HCT116 (cell line): Measurements from ENCODE around the gene CDK4. TPM values are rescaled to one million over a fixed set of nuclear protein-coding genes. Genes with fewer than 3 reads are reported as not detected.

Source experiments
- ATAC-seq: fragments of 200-7000 bp; cut with Tn5 transposase; 2 replicates; pipeline ENCODE4 v1.9.1; 2020; ENCODE audit warnings: mild to moderate bottlenecking, moderate library complexity
- BruUV-seq: library from RNA; stranded (reverse); fragments of 400-500 nt; replicated peaks from 2 replicates; lab custom pipeline; 2021; lab: Mats Ljungman, UMichigan
- CTCF ChIA-PET: fragments of 300-600 bp; sonication (Branson Sonifier 250); formaldehyde crosslinking; loops from one replicate; lab custom pipeline; 2021; ENCODE audit warnings: antibody characterized with exemption; lab: Charles Lee
- POLR2A ChIA-PET: fragments of 300-600, 350-600 bp; sonication (Branson Sonifier 250); formaldehyde crosslinking; loops from one replicate; lab custom pipeline; 2021; ENCODE audit warnings: antibody characterized with exemption; lab: Charles Lee
- RAD21 ChIA-PET, 2 experiments: fragments of 300-600 bp; sonication (Branson Sonifier 250); formaldehyde crosslinking; loops; one replicate each; lab custom pipeline; 2023; ENCODE audit warnings: low total read pairs in 2 of 2; ENCODE audit not compliant: uncharacterized antibody in 2 of 2, unreplicated experiment in 2 of 2, low non-redundant PET in 1 of 2; lab: Charles Lee
- DNase-seq: peaks from one replicate; pipeline ENCODE4 v3.0.0-alpha.2; 2010; ENCODE audit warnings: low read depth, low spot score
- H2AFZ ChIP-seq: fragments of 200-600 bp; shearing (Covaris generic), sonication (generic); 2 replicates; pipeline ENCODE4 v1.6.1; 2017; ENCODE audit warnings: low read depth, mixed run types, mixed read lengths, antibody characterized with exemption, low read length; ENCODE audit not compliant: poor library complexity, severe bottlenecking
- H3K27ac ChIP-seq: 2 replicates; pipeline ENCODE4 v1.5.1; 2012; ENCODE audit warnings: low read depth, low read length
- H3K27me3 ChIP-seq: fragments of 200-600 bp; sonication (generic); 2 replicates; pipeline ENCODE4 v1.6.1; 2016; ENCODE audit warnings: mixed run types, low read length, mixed read lengths; ENCODE audit not compliant: insufficient read depth
- H3K36me3 ChIP-seq, 2 experiments: fragments of 200-500 bp in 1 of 2; fragments of 200-600 bp in 1 of 2; sonication (Bioruptor generic) in 1 of 2; sonication (generic) in 1 of 2; 2 replicates each; pipeline versions ENCODE4 v1.5.1 to v1.6.1; 2014 to 2016; ENCODE audit warnings: low read length in 2 of 2, inconsistent platforms in 1 of 2, mixed read lengths in 1 of 2, mixed run types in 1 of 2; ENCODE audit not compliant: insufficient read depth in 2 of 2, control insufficient read depth in 1 of 2
- H3K4me1 ChIP-seq, 2 experiments: fragments of 200-600 bp in 1 of 2; sonication (generic) in 1 of 2; 2 replicates each; pipeline versions ENCODE4 v1.5.1 to v1.6.1; 2012 to 2017; ENCODE audit warnings: low read length in 2 of 2, inconsistent platforms in 1 of 2, mild to moderate bottlenecking in 1 of 2, mixed read lengths in 1 of 2, mixed run types in 1 of 2, moderate library complexity in 1 of 2; ENCODE audit not compliant: insufficient read depth in 2 of 2, control insufficient read depth in 1 of 2
- H3K4me2 ChIP-seq: fragments of 200-600 bp; sonication (generic); 2 replicates; pipeline ENCODE4 v1.6.1; 2017; ENCODE audit warnings: mixed run types, low read length, mixed read lengths
- H3K4me3 ChIP-seq, 2 experiments: fragments of 200-600 bp in 1 of 2; sonication (generic) in 1 of 2; replicated peaks in 1 of 2; 2 replicates each; pipeline ENCODE4 v1.5.1; 2011 to 2016; ENCODE audit warnings: low read length in 2 of 2, control low read depth in 1 of 2, low read depth in 1 of 2, mild to moderate bottlenecking in 1 of 2, mixed read lengths in 1 of 2, mixed run types in 1 of 2
- H3K79me2 ChIP-seq: fragments of 200-600 bp; sonication (generic); 2 replicates; pipeline ENCODE4 v1.6.1; 2017; ENCODE audit warnings: mild to moderate bottlenecking, mixed run types, low read length, moderate library complexity, mixed read lengths; ENCODE audit not compliant: insufficient read depth
- H3K9ac ChIP-seq: fragments of 200-600 bp; sonication (generic); 2 replicates; pipeline ENCODE4 v1.6.1; 2016; ENCODE audit warnings: low read length, mixed read lengths
- H3K9me2 ChIP-seq: fragments of 200-600 bp; sonication (generic), shearing (Covaris generic); 2 replicates; pipeline ENCODE4 v1.6.1; 2017; ENCODE audit warnings: mixed run types, mild to moderate bottlenecking, moderate library complexity; ENCODE audit not compliant: insufficient read depth
- H3K9me3 ChIP-seq, 2 experiments: fragments of 200-500 bp in 1 of 2; fragments of 200-600 bp in 1 of 2; sonication (Bioruptor generic) in 1 of 2; sonication (generic) in 1 of 2; 2 replicates each; pipeline ENCODE4 v1.6.1; 2014 to 2017; ENCODE audit warnings: low read length in 2 of 2, mixed read lengths in 2 of 2, inconsistent platforms in 1 of 2, low read depth in 1 of 2, mild to moderate bottlenecking in 1 of 2, mixed run types in 1 of 2, moderate library complexity in 1 of 2; ENCODE audit not compliant: control insufficient read depth in 1 of 2, insufficient read depth in 1 of 2
- H4K20me1 ChIP-seq: fragments of 200-600 bp; sonication (generic), shearing (Covaris generic); 2 replicates; pipeline ENCODE4 v1.6.1; 2017; ENCODE audit warnings: mixed run types, mild to moderate bottlenecking, moderate library complexity; ENCODE audit not compliant: insufficient read depth
- CBX3 ChIP-seq: IDR thresholded peaks from 2 replicates; pipeline ENCODE4 v1.6.1; 2012; ENCODE audit warnings: low read depth
- CEBPB ChIP-seq: IDR thresholded peaks from 2 replicates; pipeline ENCODE4 v1.6.1; 2012; ENCODE audit warnings: low read depth
- CTCF ChIP-seq, 3 experiments: fragments of 200-600 bp in 1 of 3; sonication (generic) in 1 of 3; IDR thresholded peaks in 2 of 3; conservative IDR thresholded peaks in 1 of 3; 2 replicates each; pipeline ENCODE4 v1.5.1; 2012 to 2017; ENCODE audit warnings: low read depth in 2 of 3, low read length in 2 of 3, antibody characterized with exemption in 1 of 3, borderline replicate concordance in 1 of 3, control low read depth in 1 of 3, mild to moderate bottlenecking in 1 of 3, mixed read lengths in 1 of 3, mixed run types in 1 of 3, moderate library complexity in 1 of 3; ENCODE audit not compliant: insufficient read depth in 1 of 3
- ELF1 ChIP-seq: IDR thresholded peaks from 2 replicates; pipeline ENCODE4 v1.6.1; 2012; ENCODE audit warnings: low read depth, borderline replicate concordance
- EZH2 ChIP-seq: fragments of 200-600 bp; sonication (generic); IDR thresholded peaks from 2 replicates; pipeline ENCODE4 v1.6.1; 2017; ENCODE audit warnings: antibody characterized with exemption, mixed run types
- EZH2phosphoT487 ChIP-seq: fragments of 200-600 bp; IDR thresholded peaks from 2 replicates; pipeline ENCODE4 v1.6.1; 2018; ENCODE audit warnings: antibody characterized with exemption, borderline replicate concordance
- FOSL1 ChIP-seq: IDR thresholded peaks from 2 replicates; pipeline ENCODE4 v1.6.1; 2012; ENCODE audit warnings: low read depth
- JUND ChIP-seq: IDR thresholded peaks from 2 replicates; pipeline ENCODE4 v1.6.1; 2012
- MAX ChIP-seq: IDR thresholded peaks from 2 replicates; pipeline ENCODE4 v1.6.1; 2012
- POLR2AphosphoS5 ChIP-seq: IDR thresholded peaks from 2 replicates; pipeline ENCODE4 v1.6.1; 2011; ENCODE audit warnings: mild to moderate bottlenecking, low read depth, low read length, moderate library complexity
- RAD21 ChIP-seq: IDR thresholded peaks from 2 replicates; pipeline ENCODE4 v1.6.1; 2012; ENCODE audit warnings: low read depth, mild to moderate bottlenecking
- SRF ChIP-seq: IDR thresholded peaks from 2 replicates; pipeline ENCODE4 v1.6.1; 2012; ENCODE audit warnings: low read depth
- TCF7L2 ChIP-seq: IDR thresholded peaks from 2 replicates; pipeline ENCODE4 v1.7.0; 2011; ENCODE audit warnings: borderline replicate concordance, inconsistent platforms; ENCODE audit not compliant: insufficient read depth, insufficient read length; ENCODE audit errors: extremely low read depth
- ZFX ChIP-seq: fragments of 450-650 bp; IDR thresholded peaks from 2 replicates; pipeline ENCODE4 v1.6.1; 2017
- intact Hi-C: fragments of 100-400 bp; cut with micrococcal nuclease; formaldehyde crosslinking; loops from 2 replicates; pipeline ENCODE4 v1.10.0; 2022
- total RNA-seq: library from RNA; stranded (reverse); gene quantifications from one replicate; pipeline ENCODE4 v1.2.1, GENCODE V29; 2021; ENCODE audit not compliant: unreplicated experiment
- TF ChIP-seq, protein P1 (sequence below): IDR thresholded peaks from 2 replicates; pipeline ENCODE4 v1.6.1; 2011; ENCODE audit warnings: mild to moderate bottlenecking, low read length, moderate library complexity; ENCODE audit not compliant: insufficient replicate concordance; ENCODE audit errors: extremely low read depth

Gene CDK4
- total RNA-seq, 1 experiment from 2014 or later: 206 TPM

DNA sequence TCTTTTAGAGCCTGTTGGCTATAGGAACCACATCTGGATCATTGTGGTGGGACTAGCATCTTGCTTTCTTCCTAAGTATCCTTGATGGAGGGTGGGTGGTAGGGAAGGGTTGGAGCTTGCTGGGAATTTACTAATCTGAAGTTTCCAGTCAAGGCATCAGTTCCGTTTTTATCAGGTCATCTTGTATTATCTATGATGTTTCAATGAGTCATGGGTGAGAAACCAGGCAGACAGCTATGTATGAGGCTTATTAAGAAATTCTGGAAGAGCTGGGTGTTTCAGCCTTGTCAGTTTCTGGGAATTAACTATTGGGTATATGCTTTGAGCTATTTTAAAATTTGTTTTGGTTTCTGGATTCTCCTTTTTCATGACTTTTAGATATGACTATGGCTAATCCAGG, 41.8 kb upstream of the CDK4 start:
- no peaks in the 10 kb centered on the region for H3K27me3 ChIP-seq
- H4K20me1 ChIP-seq: no peaks in the 10 kb centered on the region
- H3K36me3 ChIP-seq: peaks cover 37 to 38% of the 10 kb centered on the region in 2 experiments; a peak in 3 of 4 replicates
- H3K79me2 ChIP-seq: peaks cover 19% of the 10 kb centered on the region
- no TSS peak for BruUV-seq
- ChIA-PET RAD21 (no interaction called here), CTCF (interaction anchor here (1.5 kb wide), 1 partner anchor 9 kb away, joined by 4 read pairs; no protein-coding TSS in a partner anchor), POLR2A (interaction anchor here (1.0 kb wide), 1 partner anchor 11 kb away, joined by 3 read pairs; the partner anchor contains the start of gene TSFM)
- no peaks in the 10 kb centered on the region for H3K9me2 ChIP-seq
- no peak overlapping the region for H3K27ac ChIP-seq
- no peak overlapping the region for H3K4me3 ChIP-seq
- no peak overlapping the region for H2AFZ ChIP-seq
- TF ChIP-seq CBX3: no peak
- no peak for TF ChIP-seq ZFX
- no peak for TF ChIP-seq SRF
- no peak for TF ChIP-seq CEBPB
- TF ChIP-seq, protein P1, sequence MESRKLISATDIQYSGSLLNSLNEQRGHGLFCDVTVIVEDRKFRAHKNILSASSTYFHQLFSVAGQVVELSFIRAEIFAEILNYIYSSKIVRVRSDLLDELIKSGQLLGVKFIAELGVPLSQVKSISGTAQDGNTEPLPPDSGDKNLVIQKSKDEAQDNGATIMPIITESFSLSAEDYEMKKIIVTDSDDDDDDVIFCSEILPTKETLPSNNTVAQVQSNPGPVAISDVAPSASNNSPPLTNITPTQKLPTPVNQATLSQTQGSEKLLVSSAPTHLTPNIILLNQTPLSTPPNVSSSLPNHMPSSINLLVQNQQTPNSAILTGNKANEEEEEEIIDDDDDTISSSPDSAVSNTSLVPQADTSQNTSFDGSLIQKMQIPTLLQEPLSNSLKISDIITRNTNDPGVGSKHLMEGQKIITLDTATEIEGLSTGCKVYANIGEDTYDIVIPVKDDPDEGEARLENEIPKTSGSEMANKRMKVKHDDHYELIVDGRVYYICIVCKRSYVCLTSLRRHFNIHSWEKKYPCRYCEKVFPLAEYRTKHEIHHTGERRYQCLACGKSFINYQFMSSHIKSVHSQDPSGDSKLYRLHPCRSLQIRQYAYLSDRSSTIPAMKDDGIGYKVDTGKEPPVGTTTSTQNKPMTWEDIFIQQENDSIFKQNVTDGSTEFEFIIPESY: no peak
- no peak for TF ChIP-seq CTCF (IDR thresholded peaks at IDR 0.05 in 2 of 3, conservative IDR thresholded peaks at IDR 0.05 in 1 of 3; ENCODE audit: borderline replicate concordance in 1 of 3, insufficient read depth in 1 of 3, low read depth in 2 of 3, low read length in 2 of 3)
- no peak for TF ChIP-seq JUND
- no peak for TF ChIP-seq EZH2phosphoT487
- TF ChIP-seq POLR2AphosphoS5: no peak
- TF ChIP-seq FOSL1: no peak
- no peak for TF ChIP-seq EZH2
- no peak for TF ChIP-seq ELF1
- TF ChIP-seq MAX: no peak
- no peak for TF ChIP-seq TCF7L2
- TF ChIP-seq RAD21: no peak
- no peaks in the 10 kb centered on the region for H3K9me3 ChIP-seq
- DNase-seq: no peak
- H3K4me2 ChIP-seq: no peak overlapping the region; the same call in 1 of the 2 replicates
- intact Hi-C loops: no loop called here
- H3K4me1 ChIP-seq: peaks cover 0 to 8% of the 10 kb centered on the region in 2 experiments; a peak in 2 of 4 replicates
- no peak for ATAC-seq
- H3K9ac ChIP-seq: no peak overlapping the region
